NK-92 (cell line): ENCODE results near the gene TUBA3C.
"Not testable (repeated sequence)": the region's sequence is repeated elsewhere in the genome, so short reads cannot be mapped to it uniquely, and the experiment has no call there.

Experiments
- DNase-seq: peaks from one replicate; lab custom pipeline; 2025; ENCODE audit not compliant: unreplicated experiment; lab: John Stamatoyannopoulos, UW

The TUBA3C gene

GRCh38 chr13:19181621-19182485 is at the start of gene TUBA3C:
TSS of gene TUBA3C (minus strand) at chr13:19181824. CDS start at chr13:19181747, 77 bp downstream.
- no peak for DNase-seq

- DNase-seq: not testable (repeated sequence)
These were observed 25.8 kb upstream of the TUBA3C start for GRCh38 chr13:19207413-19207812.

- DNase-seq: not testable (repeated sequence)
These were observed 11.0 kb upstream of the TUBA3C start for GRCh38 chr13:19192622-19193021.

- DNase-seq: not testable (repeated sequence)
These were observed 8.3 kb upstream of the TUBA3C start for GRCh38 chr13:19189911-19190310.

- not testable (repeated sequence) for DNase-seq
These were observed 7.7 kb upstream of the TUBA3C start for GRCh38 chr13:19189368-19189767.

- DNase-seq: no peak
These were observed 4.4 kb upstream of the TUBA3C start for GRCh38 chr13:19185865-19186645.

- no peak for DNase-seq
These were observed 3.7 kb upstream of the TUBA3C start for GRCh38 chr13:19185086-19185864.

GRCh38 chr13:19184176-19184575 is 2.6 kb upstream of the TUBA3C start:
- no peak for DNase-seq

GRCh38 chr13:19183676-19184075 is 2.1 kb upstream of the TUBA3C start:
- no peak for DNase-seq

GRCh38 chr13:19182536-19182935 is 912 bp upstream of the TUBA3C start:
- DNase-seq: no peak

GRCh38 chr13:19181021-19181620 is 503 bp downstream of the TUBA3C start:
- DNase-seq: no peak

- DNase-seq: no peak
These were observed 1.7 kb downstream of the TUBA3C start for GRCh38 chr13:19179916-19180315.

GRCh38 chr13:19178901-19179593 is 2.6 kb downstream of the TUBA3C start:
- DNase-seq: no peak

GRCh38 chr13:19176981-19177776 is 4.4 kb downstream of the TUBA3C start:
- DNase-seq: not testable (repeated sequence)

GRCh38 chr13:19173752-19174151 is 7.9 kb downstream of the TUBA3C start:
- DNase-seq: no peak

- no peak for DNase-seq
These were observed 9.0 kb downstream of the TUBA3C start for GRCh38 chr13:19172647-19173030.

- DNase-seq: no peak
These were observed 9.5 kb downstream of the TUBA3C start for GRCh38 chr13:19172007-19172646.

- no peak for DNase-seq
These were observed 10.1 kb downstream of the TUBA3C start for GRCh38 chr13:19171563-19171962.

GRCh38 chr13:19169991-19170390 is 11.6 kb downstream of the TUBA3C start:
- no peak for DNase-seq
